HEK293 (cell line): ENCODE data around the gene NXN.

Source experiments
- KLF10 ChIP-seq: fragments of 450-650 bp; IDR thresholded peaks from 2 replicates; pipeline ENCODE4 v1.5.1; 2018; ENCODE audit warnings: missing biosample characterization, mild to moderate bottlenecking, missing genetic modification characterization
- PRDM1 ChIP-seq: fragments of 450-650 bp; formaldehyde crosslinking; IDR thresholded peaks from 2 replicates; pipeline ENCODE4; 2016; ENCODE audit warnings: missing biosample characterization, missing genetic modification characterization
- REPIN1 ChIP-seq: fragments of 450-650 bp; formaldehyde crosslinking; IDR thresholded peaks from 2 replicates; pipeline ENCODE4 v1.5.1; 2017; ENCODE audit warnings: missing biosample characterization, missing genetic modification characterization, low read depth
- ZBTB7A ChIP-seq: fragments of 450-650 bp; formaldehyde crosslinking; IDR thresholded peaks from 2 replicates; pipeline ENCODE4 v1.5.1; 2016; ENCODE audit warnings: low read depth, missing biosample characterization, missing genetic modification characterization
- ZNF114 ChIP-seq: fragments of 450-650 bp; formaldehyde crosslinking; IDR thresholded peaks from 2 replicates; pipeline ENCODE4 v1.5.0; 2017; ENCODE audit warnings: missing biosample characterization, missing genetic modification characterization
- ZNF146 ChIP-seq: fragments of 450-650 bp; formaldehyde crosslinking; IDR thresholded peaks from 2 replicates; pipeline ENCODE4 v1.5.1; 2016; ENCODE audit warnings: missing biosample characterization, missing genetic modification characterization
- ZNF311 ChIP-seq: fragments of 450-650 bp; formaldehyde crosslinking; IDR thresholded peaks from 2 replicates; pipeline ENCODE4 v1.5.1; 2017; ENCODE audit warnings: missing biosample characterization, missing genetic modification characterization, borderline replicate concordance
- ZNF350 ChIP-seq: fragments of 450-650 bp; formaldehyde crosslinking; IDR thresholded peaks from 2 replicates; pipeline ENCODE4 v1.5.0; 2017; ENCODE audit warnings: missing biosample characterization, mild to moderate bottlenecking, missing genetic modification characterization
- ZNF391 ChIP-seq: fragments of 450-650 bp; formaldehyde crosslinking; IDR thresholded peaks from 2 replicates; pipeline ENCODE4 v1.5.1; 2016; ENCODE audit warnings: low read depth, missing biosample characterization, missing genetic modification characterization, borderline replicate concordance
- ZSCAN23 ChIP-seq: fragments of 450-650 bp; formaldehyde crosslinking; IDR thresholded peaks from 2 replicates; pipeline ENCODE4 v1.5.1; 2016; ENCODE audit warnings: missing biosample characterization, missing genetic modification characterization
- TF ChIP-seq, protein P1 (sequence below): fragments of 450-650 bp; formaldehyde crosslinking; IDR thresholded peaks from 2 replicates; pipeline ENCODE4 v1.5.1; 2016; ENCODE audit warnings: missing biosample characterization, missing genetic modification characterization
- TF ChIP-seq, protein P2 (sequence below): fragments of 450-650 bp; formaldehyde crosslinking; IDR thresholded peaks from 2 replicates; pipeline ENCODE4 v1.5.1; 2016; ENCODE audit warnings: missing biosample characterization, missing genetic modification characterization
- TF ChIP-seq, protein P3 (sequence below): fragments of 450-650 bp; formaldehyde crosslinking; IDR thresholded peaks from 2 replicates; pipeline ENCODE4 v1.5.1; 2016; ENCODE audit warnings: missing biosample characterization, missing genetic modification characterization
- TF ChIP-seq, protein P4 (sequence below): fragments of 450-650 bp; formaldehyde crosslinking; IDR thresholded peaks from 2 replicates; pipeline ENCODE4 v1.5.1; 2017; ENCODE audit warnings: missing biosample characterization, mild to moderate bottlenecking, missing genetic modification characterization, moderate library complexity

DNA sequence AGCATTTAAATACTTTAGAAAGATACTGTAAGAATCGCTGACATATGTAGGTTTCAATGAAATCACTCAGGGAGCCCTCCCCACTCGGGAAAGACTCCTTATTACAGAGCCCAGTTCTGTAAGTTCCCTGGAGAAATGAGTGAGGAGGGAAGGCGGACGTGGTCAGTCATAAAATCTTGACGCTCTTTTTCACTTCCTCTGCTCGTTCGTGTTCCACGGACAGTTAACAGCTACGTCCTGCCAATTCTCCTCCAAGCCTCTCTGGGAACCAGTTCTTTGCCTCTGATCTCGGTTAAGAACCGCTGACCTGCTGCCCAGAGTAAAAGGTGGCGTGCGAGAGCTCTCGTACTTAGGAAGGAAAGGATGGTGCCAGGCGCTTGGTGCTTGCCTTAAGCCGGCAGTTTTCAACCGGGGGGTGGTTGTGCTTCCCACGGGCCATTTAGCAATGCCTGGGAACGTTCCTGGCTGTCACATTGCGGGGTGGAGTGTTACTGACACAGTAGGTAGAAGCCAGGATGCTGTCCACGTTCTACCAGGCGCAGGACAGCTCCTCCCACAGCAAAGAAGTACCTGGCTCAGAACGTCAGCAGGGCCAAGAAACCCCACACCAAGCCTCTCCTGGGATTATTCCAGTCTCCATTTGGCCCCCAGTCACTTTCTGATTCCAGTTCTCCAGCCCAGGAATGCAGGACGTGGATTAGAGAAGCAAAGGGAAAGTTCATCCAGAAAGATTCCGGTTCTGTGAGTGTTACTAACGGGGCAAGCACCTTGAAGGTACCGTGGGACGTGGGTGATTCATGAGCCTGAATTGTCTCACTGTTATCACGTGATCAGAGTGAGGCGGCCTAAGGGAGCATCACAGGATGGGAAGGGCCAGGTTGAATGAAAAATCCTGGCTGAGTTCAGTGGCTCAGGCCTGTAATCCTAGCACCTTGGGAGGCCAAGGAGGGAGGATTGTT is 109.7 kb downstream of the NXN start:
- no peak for TF ChIP-seq ZNF391
- TF ChIP-seq, protein P1, sequence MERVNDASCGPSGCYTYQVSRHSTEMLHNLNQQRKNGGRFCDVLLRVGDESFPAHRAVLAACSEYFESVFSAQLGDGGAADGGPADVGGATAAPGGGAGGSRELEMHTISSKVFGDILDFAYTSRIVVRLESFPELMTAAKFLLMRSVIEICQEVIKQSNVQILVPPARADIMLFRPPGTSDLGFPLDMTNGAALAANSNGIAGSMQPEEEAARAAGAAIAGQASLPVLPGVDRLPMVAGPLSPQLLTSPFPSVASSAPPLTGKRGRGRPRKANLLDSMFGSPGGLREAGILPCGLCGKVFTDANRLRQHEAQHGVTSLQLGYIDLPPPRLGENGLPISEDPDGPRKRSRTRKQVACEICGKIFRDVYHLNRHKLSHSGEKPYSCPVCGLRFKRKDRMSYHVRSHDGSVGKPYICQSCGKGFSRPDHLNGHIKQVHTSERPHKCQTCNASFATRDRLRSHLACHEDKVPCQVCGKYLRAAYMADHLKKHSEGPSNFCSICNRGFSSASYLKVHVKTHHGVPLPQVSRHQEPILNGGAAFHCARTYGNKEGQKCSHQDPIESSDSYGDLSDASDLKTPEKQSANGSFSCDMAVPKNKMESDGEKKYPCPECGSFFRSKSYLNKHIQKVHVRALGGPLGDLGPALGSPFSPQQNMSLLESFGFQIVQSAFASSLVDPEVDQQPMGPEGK (tag by site-specific recombination) = no peak
- TF ChIP-seq ZNF311 = no peak
- TF ChIP-seq KLF10 (tag by site-specific recombination) = no peak
- TF ChIP-seq, protein P2, sequence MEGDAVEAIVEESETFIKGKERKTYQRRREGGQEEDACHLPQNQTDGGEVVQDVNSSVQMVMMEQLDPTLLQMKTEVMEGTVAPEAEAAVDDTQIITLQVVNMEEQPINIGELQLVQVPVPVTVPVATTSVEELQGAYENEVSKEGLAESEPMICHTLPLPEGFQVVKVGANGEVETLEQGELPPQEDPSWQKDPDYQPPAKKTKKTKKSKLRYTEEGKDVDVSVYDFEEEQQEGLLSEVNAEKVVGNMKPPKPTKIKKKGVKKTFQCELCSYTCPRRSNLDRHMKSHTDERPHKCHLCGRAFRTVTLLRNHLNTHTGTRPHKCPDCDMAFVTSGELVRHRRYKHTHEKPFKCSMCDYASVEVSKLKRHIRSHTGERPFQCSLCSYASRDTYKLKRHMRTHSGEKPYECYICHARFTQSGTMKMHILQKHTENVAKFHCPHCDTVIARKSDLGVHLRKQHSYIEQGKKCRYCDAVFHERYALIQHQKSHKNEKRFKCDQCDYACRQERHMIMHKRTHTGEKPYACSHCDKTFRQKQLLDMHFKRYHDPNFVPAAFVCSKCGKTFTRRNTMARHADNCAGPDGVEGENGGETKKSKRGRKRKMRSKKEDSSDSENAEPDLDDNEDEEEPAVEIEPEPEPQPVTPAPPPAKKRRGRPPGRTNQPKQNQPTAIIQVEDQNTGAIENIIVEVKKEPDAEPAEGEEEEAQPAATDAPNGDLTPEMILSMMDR (tag by site-specific recombination) = no peak
- no peak for TF ChIP-seq ZSCAN23
- TF ChIP-seq ZNF114 (tag by site-specific recombination) = no peak
- TF ChIP-seq ZNF146 (tag by site-specific recombination) = no peak
- TF ChIP-seq, protein P3, sequence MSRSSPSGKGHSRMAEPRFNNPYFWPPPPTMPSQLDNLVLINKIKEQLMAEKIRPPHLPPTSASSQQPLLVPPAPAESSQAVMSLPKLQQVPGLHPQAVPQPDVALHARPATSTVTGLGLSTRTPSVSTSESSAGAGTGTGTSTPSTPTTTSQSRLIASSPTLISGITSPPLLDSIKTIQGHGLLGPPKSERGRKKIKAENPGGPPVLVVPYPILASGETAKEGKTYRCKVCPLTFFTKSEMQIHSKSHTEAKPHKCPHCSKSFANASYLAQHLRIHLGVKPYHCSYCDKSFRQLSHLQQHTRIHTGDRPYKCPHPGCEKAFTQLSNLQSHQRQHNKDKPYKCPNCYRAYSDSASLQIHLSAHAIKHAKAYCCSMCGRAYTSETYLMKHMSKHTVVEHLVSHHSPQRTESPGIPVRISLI (tag by site-specific recombination) = no peak
- no peak for TF ChIP-seq PRDM1 (tag by site-specific recombination)
- TF ChIP-seq REPIN1 (tag by site-specific recombination) = no peak
- no peak for TF ChIP-seq ZBTB7A (tag by site-specific recombination)
- no peak for TF ChIP-seq ZNF350 (tag by site-specific recombination)
- TF ChIP-seq, protein P4, sequence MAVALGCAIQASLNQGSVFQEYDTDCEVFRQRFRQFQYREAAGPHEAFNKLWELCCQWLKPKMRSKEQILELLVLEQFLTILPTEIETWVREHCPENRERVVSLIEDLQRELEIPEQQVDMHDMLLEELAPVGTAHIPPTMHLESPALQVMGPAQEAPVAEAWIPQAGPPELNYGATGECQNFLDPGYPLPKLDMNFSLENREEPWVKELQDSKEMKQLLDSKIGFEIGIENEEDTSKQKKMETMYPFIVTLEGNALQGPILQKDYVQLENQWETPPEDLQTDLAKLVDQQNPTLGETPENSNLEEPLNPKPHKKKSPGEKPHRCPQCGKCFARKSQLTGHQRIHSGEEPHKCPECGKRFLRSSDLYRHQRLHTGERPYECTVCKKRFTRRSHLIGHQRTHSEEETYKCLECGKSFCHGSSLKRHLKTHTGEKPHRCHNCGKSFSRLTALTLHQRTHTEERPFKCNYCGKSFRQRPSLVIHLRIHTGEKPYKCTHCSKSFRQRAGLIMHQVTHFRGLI (tag by site-specific recombination) = no peak
